Stimulated activated naive CD8-positive, alpha-beta T cell treated with anti-CD3 and anti-CD28 coated beads, Interleukin-15, Interleukin-2, amounts not matched to agents 100 U/mL and 50 U/mL, for 24 hours (primary cell): ENCODE data around the gene U2AF2.
A peak's percentile ranks its signal among the peaks of the same experiment; 100 is the strongest.

ENCODE experiments used
- ATAC-seq: fragments of 150-1000 bp; cut with Tn5 transposase; one replicate; pipeline ENCODE4 v1.10.0; 2021
- DNase-seq: peaks from one replicate; pipeline ENCODE4 v3.0.0; 2021

The U2AF2 gene

GRCh38 chr19:55643003-55643886 lies 11.6 kb upstream of the U2AF2 start, which contains the start of gene ZNF581:
Gene ZNF581 (plus strand): TSS chr19:55643649. CDS start chr19:55644572, 923 bp downstream.
- DNase-seq = peak; percentile 86
- ATAC-seq = peak; percentile 38

GRCh38 chr19:55643887-55644176 lies 11.0 kb upstream of the U2AF2 start:
- ATAC-seq = no peak

GRCh38 chr19:55644191-55644833 lies 10.5 kb upstream of the U2AF2 start:
- ATAC-seq (no peak), DNase-seq (no peak)

More at GRCh38 chr19:55643887-55644176, 11.0 kb upstream of the U2AF2 start:
- DNase-seq = no peak

GRCh38 chr19:55644842-55645511 lies 9.9 kb upstream of the U2AF2 start:
- DNase-seq (no peak), ATAC-seq (no peak)

GRCh38 chr19:55645512-55645881 lies 9.3 kb upstream of the U2AF2 start:
- ATAC-seq = no peak
- no peak for DNase-seq

GRCh38 chr19:55646889-55647731 lies 7.7 kb upstream of the U2AF2 start:
- ATAC-seq (no peak), DNase-seq (no peak)

- peak; percentile 65 for DNase-seq
These were observed 6.9 kb upstream of the U2AF2 start, which contains the start of gene CCDC106 for GRCh38 chr19:55647732-55648584. Gene CCDC106 (plus strand): TSS chr19:55648212. CDS start chr19:55649047, 835 bp downstream.

GRCh38 chr19:55648585-55649267 lies 6.1 kb upstream of the U2AF2 start:
- ATAC-seq = no peak

More at GRCh38 chr19:55647732-55648584, 6.9 kb upstream of the U2AF2 start, which contains the start of gene CCDC106:
- ATAC-seq = peak; percentile 4

GRCh38 chr19:55649268-55650125 lies 5.3 kb upstream of the U2AF2 start:
- DNase-seq = no peak
- no peak for ATAC-seq

More at GRCh38 chr19:55648585-55649267, 6.1 kb upstream of the U2AF2 start:
- no peak for DNase-seq

- ATAC-seq (no peak), DNase-seq (peak; percentile 66)
These were observed 4.7 kb upstream of the U2AF2 start for GRCh38 chr19:55650126-55650557.

GRCh38 chr19:55650602-55651230 lies 4.1 kb upstream of the U2AF2 start:
- ATAC-seq = no peak

GRCh38 chr19:55651236-55651635 lies 3.6 kb upstream of the U2AF2 start:
- DNase-seq = no peak
- ATAC-seq = no peak

More at GRCh38 chr19:55650602-55651230, 4.1 kb upstream of the U2AF2 start:
- DNase-seq = no peak

GRCh38 chr19:55652311-55653128 lies 2.3 kb upstream of the U2AF2 start:
- DNase-seq = no peak

GRCh38 chr19:55653651-55654322 lies 1.0 kb upstream of the U2AF2 start:
- DNase-seq = peak; percentile 96
- ATAC-seq = peak; percentile 48

More at GRCh38 chr19:55652311-55653128, 2.3 kb upstream of the U2AF2 start:
- ATAC-seq = no peak

- DNase-seq (peak; percentile 98), ATAC-seq (peak; percentile 76)
These were observed 440 bp upstream of the U2AF2 start for GRCh38 chr19:55654323-55654867.

GRCh38 chr19:55655648-55656040 lies 809 bp downstream of the U2AF2 start:
- no peak for ATAC-seq
- DNase-seq = no peak

GRCh38 chr19:55656552-55656951 lies 1.7 kb downstream of the U2AF2 start:
- DNase-seq (no peak), ATAC-seq (no peak)
